PC-9 (cell line): ENCODE measurements around the gene CX3CR1.

Experiments
- EZH2 ChIP-seq: fragments of 200-600 bp; sonication (generic); IDR thresholded peaks from 2 replicates; pipeline ENCODE4 v1.8.0; 2017; ENCODE audit warnings: antibody characterized with exemption, low read depth
- TF ChIP-seq, protein P1 (sequence below): fragments of 200-600 bp; sonication (generic); conservative IDR thresholded peaks from 2 replicates; pipeline ENCODE4 v1.6.1; 2017; ENCODE audit warnings: mixed run types, antibody characterized with exemption, mild to moderate bottlenecking, moderate library complexity

DNA sequence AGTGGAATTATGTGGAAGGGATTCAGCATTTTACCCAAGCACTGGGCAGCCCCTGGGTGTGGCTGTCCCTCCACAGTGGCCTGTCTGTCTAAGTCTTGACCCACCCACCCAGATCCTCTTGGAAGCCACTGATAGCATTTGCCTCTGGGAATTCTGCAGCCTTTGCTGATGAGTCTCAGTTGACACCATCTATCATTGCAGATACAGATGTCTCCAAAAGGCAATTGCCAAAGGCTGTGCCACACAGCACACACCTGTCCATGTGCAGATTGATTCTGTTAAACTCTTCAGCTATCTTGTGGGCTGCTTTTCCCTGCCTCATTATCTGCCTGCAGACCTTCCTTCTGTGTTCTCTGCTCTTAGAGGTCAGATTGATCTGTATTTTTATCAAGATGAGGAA, 18.1 kb downstream of the CX3CR1 start:
- TF ChIP-seq, protein P1, sequence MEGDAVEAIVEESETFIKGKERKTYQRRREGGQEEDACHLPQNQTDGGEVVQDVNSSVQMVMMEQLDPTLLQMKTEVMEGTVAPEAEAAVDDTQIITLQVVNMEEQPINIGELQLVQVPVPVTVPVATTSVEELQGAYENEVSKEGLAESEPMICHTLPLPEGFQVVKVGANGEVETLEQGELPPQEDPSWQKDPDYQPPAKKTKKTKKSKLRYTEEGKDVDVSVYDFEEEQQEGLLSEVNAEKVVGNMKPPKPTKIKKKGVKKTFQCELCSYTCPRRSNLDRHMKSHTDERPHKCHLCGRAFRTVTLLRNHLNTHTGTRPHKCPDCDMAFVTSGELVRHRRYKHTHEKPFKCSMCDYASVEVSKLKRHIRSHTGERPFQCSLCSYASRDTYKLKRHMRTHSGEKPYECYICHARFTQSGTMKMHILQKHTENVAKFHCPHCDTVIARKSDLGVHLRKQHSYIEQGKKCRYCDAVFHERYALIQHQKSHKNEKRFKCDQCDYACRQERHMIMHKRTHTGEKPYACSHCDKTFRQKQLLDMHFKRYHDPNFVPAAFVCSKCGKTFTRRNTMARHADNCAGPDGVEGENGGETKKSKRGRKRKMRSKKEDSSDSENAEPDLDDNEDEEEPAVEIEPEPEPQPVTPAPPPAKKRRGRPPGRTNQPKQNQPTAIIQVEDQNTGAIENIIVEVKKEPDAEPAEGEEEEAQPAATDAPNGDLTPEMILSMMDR = no peak
- no peak for TF ChIP-seq EZH2
